Measurements from ENCODE around the gene OSBPL9. TPM values are rescaled to one million over a fixed set of nuclear protein-coding genes. Genes with fewer than 3 reads are reported as not detected.

The OSBPL9 gene
- total RNA-seq, 1 experiment from 2014 or later: 62.4 TPM

DNA sequence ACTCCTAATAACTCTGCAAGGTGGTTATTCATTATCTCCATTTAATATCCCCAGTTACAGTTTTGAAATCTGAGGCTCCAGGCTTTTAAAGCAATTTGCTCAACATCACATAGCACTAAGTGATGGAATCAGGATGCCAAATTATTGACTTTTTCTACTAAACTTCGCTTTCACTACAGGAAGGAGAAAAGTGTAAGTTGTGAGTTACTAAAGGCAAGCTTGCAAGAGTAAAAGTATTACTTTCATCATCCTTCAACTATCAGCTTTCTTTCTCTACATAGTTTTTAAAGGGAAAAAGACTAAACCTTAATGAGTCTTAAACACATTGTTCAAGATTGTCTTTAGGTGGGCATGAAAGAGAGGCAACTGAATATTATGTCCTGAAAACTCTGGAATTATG, 1.8 kb downstream of the OSBPL9 start:
- Histone ChIP-seq H3K4me1 (ENCODE audit: insufficient read depth, low read length, poor library complexity, severe bottlenecking) (peaks cover 36% of the 10 kb centered on the region), H3K4me3 (ENCODE audit: low read depth, low read length, poor library complexity, severe bottlenecking) (peak overlapping the region; percentile 85), H3K27ac (ENCODE audit: low read depth, low read length, poor library complexity, severe bottlenecking) (no peak overlapping the region), H3K27me3 (replicated peaks; ENCODE audit: insufficient read depth, low read depth, low read length, poor library complexity) (no peaks in the 10 kb centered on the region), H3K9me3 (ENCODE audit: low read depth, low read length, poor library complexity, severe bottlenecking) (no peaks in the 10 kb centered on the region), H3K36me3 (ENCODE audit: insufficient read depth, low read length, poor library complexity, severe bottlenecking) (no peaks in the 10 kb centered on the region)
- no peak for DNase-seq (ENCODE audit: low spot score)
- POLR2A ChIA-PET (ENCODE audit: low non-redundant PET): interaction anchor here (0.5 to 0.6 kb wide), 2 partner anchors 226 to 261 kb away, joined by 3 to 14 read pairs; no protein-coding TSS in a partner anchor
- no peak for TF ChIP-seq EZH2 (IDR thresholded peaks at IDR 0.05; ENCODE audit: borderline replicate concordance, low read depth, low read length, poor library complexity, severe bottlenecking)
- no peak for TF ChIP-seq CTCF (conservative IDR thresholded peaks at IDR 0.05; ENCODE audit: low read depth, low read length)
- CTCF ChIA-PET: no interaction called here
- intact Hi-C loops (cut with micrococcal nuclease; ENCODE audit: unreplicated experiment): no loop called here
- no TSS peak for BruUV-seq (replicated peaks)

DNA sequence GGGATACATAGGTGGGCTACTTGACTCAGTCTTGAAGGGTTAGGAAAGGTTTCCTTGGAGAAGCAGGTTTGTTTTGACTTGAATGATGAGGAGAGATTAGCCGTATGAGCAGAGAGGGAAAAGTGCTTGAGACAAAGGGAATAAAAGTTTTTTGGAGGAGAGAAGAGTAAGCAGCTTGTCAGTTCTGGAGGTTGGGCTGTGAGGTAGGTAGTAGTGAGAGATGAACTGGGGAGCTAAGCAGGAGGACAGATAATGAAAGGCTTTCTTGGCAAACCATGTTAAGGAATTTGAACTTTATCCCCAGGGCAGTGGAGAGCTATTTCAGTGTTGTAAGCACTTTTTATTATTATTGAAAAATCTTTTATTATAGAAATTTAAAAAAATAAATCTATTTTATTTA, 3.6 kb downstream of the OSBPL9 start:
- H3K4me1 ChIP-seq (ENCODE audit: insufficient read depth, low read length, poor library complexity, severe bottlenecking): peaks cover 36% of the 10 kb centered on the region

GRCh38 chr1:51621161-51621560, 4.3 kb downstream of the OSBPL9 start:
- no peaks in the 10 kb centered on the region for H3K27me3 ChIP-seq (replicated peaks; ENCODE audit: insufficient read depth, low read depth, low read length, poor library complexity)
- no peaks in the 10 kb centered on the region for H3K9me3 ChIP-seq (ENCODE audit: low read depth, low read length, poor library complexity, severe bottlenecking)
- no peak overlapping the region for H3K27ac ChIP-seq (ENCODE audit: low read depth, low read length, poor library complexity, severe bottlenecking)
- POLR2A ChIA-PET (ENCODE audit: low non-redundant PET): interaction anchor here (0.7 kb wide), 1 partner anchor 34 kb away, joined by 15 read pairs; no protein-coding TSS in a partner anchor
- TF ChIP-seq EZH2 (IDR thresholded peaks at IDR 0.05; ENCODE audit: borderline replicate concordance, low read depth, low read length, poor library complexity, severe bottlenecking): no peak
- no peak for TF ChIP-seq CTCF (conservative IDR thresholded peaks at IDR 0.05; ENCODE audit: low read depth, low read length)
- no TSS peak for BruUV-seq (replicated peaks)
- no peak overlapping the region for H3K4me3 ChIP-seq (ENCODE audit: low read depth, low read length, poor library complexity, severe bottlenecking)
- intact Hi-C loops (cut with micrococcal nuclease; ENCODE audit: unreplicated experiment): no loop called here
- CTCF ChIA-PET: no interaction called here
- H3K4me1 ChIP-seq (ENCODE audit: insufficient read depth, low read length, poor library complexity, severe bottlenecking): peaks cover 35% of the 10 kb centered on the region
- H3K36me3 ChIP-seq (ENCODE audit: insufficient read depth, low read length, poor library complexity, severe bottlenecking): no peaks in the 10 kb centered on the region
- DNase-seq (ENCODE audit: low spot score): no peak

More for the DNA sequence above, 3.6 kb downstream of the OSBPL9 start:
- no peak overlapping the region for H3K27ac ChIP-seq (ENCODE audit: low read depth, low read length, poor library complexity, severe bottlenecking)
- TF ChIP-seq EZH2 (IDR thresholded peaks at IDR 0.05; ENCODE audit: borderline replicate concordance, low read depth, low read length, poor library complexity, severe bottlenecking): no peak
- no peak for TF ChIP-seq CTCF (conservative IDR thresholded peaks at IDR 0.05; ENCODE audit: low read depth, low read length)
- H3K27me3 ChIP-seq (replicated peaks; ENCODE audit: insufficient read depth, low read depth, low read length, poor library complexity): no peaks in the 10 kb centered on the region
- ChIA-PET CTCF (no interaction called here), POLR2A (ENCODE audit: low non-redundant PET) (interaction anchor here (0.6 kb wide), 1 partner anchor 650 kb away, joined by 4 read pairs; the partner anchor contains the start of gene CDKN2C)
- no peaks in the 10 kb centered on the region for H3K9me3 ChIP-seq (ENCODE audit: low read depth, low read length, poor library complexity, severe bottlenecking)
- no peaks in the 10 kb centered on the region for H3K36me3 ChIP-seq (ENCODE audit: insufficient read depth, low read length, poor library complexity, severe bottlenecking)
- intact Hi-C loops (cut with micrococcal nuclease; ENCODE audit: unreplicated experiment): no loop called here
- BruUV-seq (replicated peaks): no TSS peak
- no peak for DNase-seq (ENCODE audit: low spot score)
- H3K4me3 ChIP-seq (ENCODE audit: low read depth, low read length, poor library complexity, severe bottlenecking): no peak overlapping the region

Data from A673 (cell line).